ENCODE results near the gene EIF5AL1.

GRCh38 chr10:79487296-79488194 is 24.8 kb upstream of the EIF5AL1 start:
- TF ChIP-seq POLR2AphosphoS5 (IDR thresholded peaks at IDR 0.05; ENCODE audit: low read depth, low read length), result no peak
- TF ChIP-seq POLR2A (IDR thresholded peaks at IDR 0.05; ENCODE audit: low read depth, low read length), result no peak
- TF ChIP-seq TAF1 (IDR thresholded peaks at IDR 0.05; ENCODE audit: low read depth, low read length), result no peak
- no peak for TF ChIP-seq POU2F2 (IDR thresholded peaks at IDR 0.05; ENCODE audit: low read depth, low read length)
